ENCODE data around the gene MIB1. TPM values are rescaled to one million over a fixed set of nuclear protein-coding genes. Genes with fewer than 3 reads are reported as not detected.

MIB1 gene
- total and polyA plus RNA-seq, 9 of the 15 experiments (the other 6 are each of a cell fraction or from before 2014, with no cell fraction given), result 7.2 to 43.8 (median 23.2) TPM

GRCh38 chr18:21742315-21742687 is 1.7 kb downstream of the MIB1 start:
- DNase-seq (ENCODE audit: extremely low read depth in 1 of 4, low spot score in 3 of 4), result peak in 1 of 4 experiments; percentile 35
- intact Hi-C loops (cut with micrococcal nuclease), result loop anchor here (5.0 to 10.0 kb wide), 2 partner anchors 130 to 248 kb away; partner anchors contain the start of gene SNRPD1
- Histone ChIP-seq H3K4me2 (ENCODE audit: insufficient read depth, low read length) (peak overlapping the region; percentile 84), H3K27ac (ENCODE audit: extremely low read depth, low read depth, low read length) (peak overlapping the region; percentile 95; the same call in 2 of the 3 replicates), H3K9ac (ENCODE audit: insufficient read depth in 1 of 2, low read depth in 2 of 2, low read length in 2 of 2) (peak overlapping the region in 1 of 2 experiments; percentile 90; a peak in 2 of 4 replicates), H3K4me3 (peak overlapping the region; percentile 90), H2AFZ (ENCODE audit: low read depth, low read length) (no peak overlapping the region), H4K20me1 (replicated peaks; ENCODE audit: control insufficient read depth, insufficient read depth, low read length) (peaks cover 17% of the 10 kb centered on the region), H3K9me1 (ENCODE audit: control insufficient read depth, insufficient read depth, low read length) (no peaks in the 10 kb centered on the region), H3K79me2 (ENCODE audit: control insufficient read depth, insufficient read depth, low read length) (peaks cover 66% of the 10 kb centered on the region), H3K27me3 (ENCODE audit: control insufficient read depth in 2 of 2, insufficient read depth in 2 of 2, low read length in 2 of 2) (no peaks in the 10 kb centered on the region), H3K4me1 (replicated peaks in 1 of 2; ENCODE audit: control insufficient read depth in 2 of 2, insufficient read depth in 2 of 2, low read length in 2 of 2) (peaks cover 12 to 14% of the 10 kb centered on the region in 2 experiments; a peak in 4 of 5 replicates), H3K36me3 (ENCODE audit: control insufficient read depth, insufficient read depth, low read length) (no peaks in the 10 kb centered on the region), H3K9me3 (replicated peaks; ENCODE audit: control insufficient read depth, insufficient read depth, low read depth, low read length) (no peaks in the 10 kb centered on the region)
- no peak for ATAC-seq
- in situ Hi-C loops (cut with MboI), result no loop called here
- no TSS peak for BruUV-seq (replicated peaks)
- FAIRE-seq, result peak; percentile 56
- 1% methylated on average over 5 of the region's 5 CpGs for WGBS (ENCODE audit: insufficient coverage, low coverage, missing lambda C conversion rate)
- POLR2A ChIA-PET, result interaction anchor here (0.5 to 3.8 kb wide), 3 partner anchors 9 to 138 kb away, joined by 3 to 21 read pairs (median 5); partner anchors contain the start of gene ABHD3
- CTCF ChIA-PET (ENCODE audit: low intra/inter-chr PET ratio), result no interaction called here
- TF ChIP-seq KHSRP (IDR thresholded peaks at IDR 0.05) (no peak), FOSL1 (tag; conservative IDR thresholded peaks at IDR 0.05) (peak; percentile 47; the same call in 1 of the 2 replicates), ZNF277 (CRISPR knock-in tag; IDR thresholded peaks at IDR 0.05; ENCODE audit: borderline replicate concordance) (no peak), DPF2 (IDR thresholded peaks at IDR 0.05) (0 out of 2 replicates have a peak, but pooled peaks have one; percentile 22), TFAM (CRISPR knock-in tag; conservative IDR thresholded peaks at IDR 0.05) (no peak), JUN (IDR thresholded peaks at IDR 0.05; ENCODE audit: borderline replicate concordance, low read depth, low read length) (0 out of 2 replicates have a peak, but pooled peaks have one; percentile 34), JUN (CRISPR knock-in tag; IDR thresholded peaks at IDR 0.05; ENCODE audit: borderline replicate concordance) (no peak), ID3 (CRISPR knock-in tag; IDR thresholded peaks at IDR 0.05) (no peak), ID3 (tag; IDR thresholded peaks at IDR 0.05) (no peak), YY1 (IDR thresholded peaks at IDR 0.05; ENCODE audit: borderline replicate concordance in 1 of 3, control insufficient read depth in 1 of 3, extremely low read depth in 1 of 3, insufficient read depth in 3 of 3, insufficient read length in 1 of 3, insufficient replicate concordance in 2 of 3, low read depth in 1 of 3, low read length in 2 of 3) (no peak), ATF7 (IDR thresholded peaks at IDR 0.05) (no peak), RNF2 (IDR thresholded peaks at IDR 0.05) (no peak), XRCC5 (IDR thresholded peaks at IDR 0.05; ENCODE audit: low read depth, low read length) (no peak), NFE2 (IDR thresholded peaks at IDR 0.05; ENCODE audit: low read depth) (0 out of 2 replicates have a peak, but pooled peaks have one; percentile 1), SMARCA4 (IDR thresholded peaks at IDR 0.05) (peak; percentile 35; the same call in 1 of the 2 replicates), CREB5 (CRISPR knock-in tag; IDR thresholded peaks at IDR 0.05) (no peak), SMARCC2 (IDR thresholded peaks at IDR 0.05; ENCODE audit: low read depth) (0 out of 2 replicates have a peak, but pooled peaks have one; percentile 29), ATF3 (IDR thresholded peaks at IDR 0.05) (peak; percentile 86), ATF3 (CRISPR knock-in tag; conservative IDR thresholded peaks at IDR 0.05) (no peak)
